ENCODE data around the gene GABRG3. TPM values are rescaled to one million over a fixed set of nuclear protein-coding genes. Genes with fewer than 3 reads are reported as not detected.

Gene GABRG3
- total RNA-seq, 1 donor from 2014 or later: 0.24 TPM

GRCh38 chr15:27119695-27120266, 148.8 kb downstream of the GABRG3 start:
- H3K27me3 Mint-ChIP-seq: no peaks in the 10 kb centered on the region

GRCh38 chr15:27121672-27122071, 150.7 kb downstream of the GABRG3 start:
- Mint-ChIP-seq H3K4me1 (ENCODE audit: low read depth) (no peaks in the 10 kb centered on the region), H3K9me3 (ENCODE audit: low read depth) (no peaks in the 10 kb centered on the region), H3K27me3 (no peaks in the 10 kb centered on the region), H3K27ac (no peak overlapping the region), H3K4me3 (ENCODE audit: low read depth) (no peak overlapping the region), H3K36me3 (ENCODE audit: insufficient read depth) (no peaks in the 10 kb centered on the region)
- no peak for DNase-seq (ENCODE audit: low spot score, unreplicated experiment)
- TF ChIP-seq CTCF (IDR thresholded peaks at IDR 0.05; ENCODE audit: unreplicated experiment): no peak

More at GRCh38 chr15:27119695-27120266, 148.8 kb downstream of the GABRG3 start:
- Mint-ChIP-seq H3K4me3 (ENCODE audit: low read depth) (no peak overlapping the region), H3K27ac (no peak overlapping the region), H3K4me1 (ENCODE audit: low read depth) (no peaks in the 10 kb centered on the region), H3K36me3 (ENCODE audit: insufficient read depth) (no peaks in the 10 kb centered on the region), H3K9me3 (ENCODE audit: low read depth) (no peaks in the 10 kb centered on the region)
- TF ChIP-seq CTCF (IDR thresholded peaks at IDR 0.05; ENCODE audit: unreplicated experiment): no peak
- DNase-seq (ENCODE audit: low spot score, unreplicated experiment): no peak

- no peaks in the 10 kb centered on the region for H3K4me1 Mint-ChIP-seq (ENCODE audit: low read depth)
Measured at GRCh38 chr15:27123291-27123690, 152.3 kb downstream of the GABRG3 start.

GRCh38 chr15:27123808-27124207, 152.8 kb downstream of the GABRG3 start:
- H3K27ac Mint-ChIP-seq: no peak overlapping the region
- H3K4me3 Mint-ChIP-seq (ENCODE audit: low read depth): no peak overlapping the region
- TF ChIP-seq CTCF (IDR thresholded peaks at IDR 0.05; ENCODE audit: unreplicated experiment): no peak
- no peaks in the 10 kb centered on the region for H3K27me3 Mint-ChIP-seq
- no peaks in the 10 kb centered on the region for H3K4me1 Mint-ChIP-seq (ENCODE audit: low read depth)
- no peak for DNase-seq (ENCODE audit: low spot score, unreplicated experiment)
- H3K9me3 Mint-ChIP-seq (ENCODE audit: low read depth): no peaks in the 10 kb centered on the region
- no peaks in the 10 kb centered on the region for H3K36me3 Mint-ChIP-seq (ENCODE audit: insufficient read depth)

More at GRCh38 chr15:27123291-27123690, 152.3 kb downstream of the GABRG3 start:
- Mint-ChIP-seq H3K27ac (no peak overlapping the region), H3K4me3 (ENCODE audit: low read depth) (no peak overlapping the region), H3K36me3 (ENCODE audit: insufficient read depth) (no peaks in the 10 kb centered on the region), H3K27me3 (no peaks in the 10 kb centered on the region), H3K9me3 (ENCODE audit: low read depth) (no peaks in the 10 kb centered on the region)
- TF ChIP-seq CTCF (IDR thresholded peaks at IDR 0.05; ENCODE audit: unreplicated experiment): no peak
- DNase-seq (ENCODE audit: low spot score, unreplicated experiment): no peak

GRCh38 chr15:27124287-27124871, 153.4 kb downstream of the GABRG3 start:
- H3K27ac Mint-ChIP-seq: no peak overlapping the region
- H3K4me1 Mint-ChIP-seq (ENCODE audit: low read depth): no peaks in the 10 kb centered on the region
- no peak for TF ChIP-seq CTCF (IDR thresholded peaks at IDR 0.05; ENCODE audit: unreplicated experiment)
- no peaks in the 10 kb centered on the region for H3K27me3 Mint-ChIP-seq
- H3K4me3 Mint-ChIP-seq (ENCODE audit: low read depth): no peak overlapping the region
- no peaks in the 10 kb centered on the region for H3K9me3 Mint-ChIP-seq (ENCODE audit: low read depth)
- H3K36me3 Mint-ChIP-seq (ENCODE audit: insufficient read depth): no peaks in the 10 kb centered on the region
- no peak for DNase-seq (ENCODE audit: low spot score, unreplicated experiment)
